22Rv1 (cell line): ENCODE results near the gene FRMD7.

ENCODE experiments used
- CTCF ChIP-seq: fragments of 450-650 bp; IDR thresholded peaks from 2 replicates; pipeline ENCODE4 v1.5.1; 2017; ENCODE audit warnings: mild to moderate bottlenecking
- ZFX ChIP-seq: fragments of 450-650 bp; IDR thresholded peaks from 2 replicates; pipeline ENCODE4 v1.6.1; 2017; ENCODE audit warnings: antibody characterized with exemption, borderline replicate concordance

- TF ChIP-seq CTCF = no peak
- no peak for TF ChIP-seq ZFX
Observed at GRCh38 chrX:132119283-132119682, 8.5 kb downstream of the FRMD7 start.
